IMR-90 (cell line): ENCODE measurements around the gene LYZL1. TPM values are rescaled to one million over a fixed set of nuclear protein-coding genes. Genes with fewer than 3 reads are reported as not detected.

ENCODE experiments used
- ATAC-seq: fragments of 200-7000 bp; cut with Tn5 transposase; 2 replicates; pipeline ENCODE4 v1.9.1; 2020; ENCODE audit warnings: low read depth, mild to moderate bottlenecking, moderate library complexity
- BruUV-seq: library from RNA; stranded (reverse); fragments of 400-500 nt; replicated peaks from 2 replicates; lab custom pipeline; 2021; lab: Mats Ljungman, UMichigan
- CTCF ChIA-PET: fragments of 300-600 bp; formaldehyde crosslinking; extraction: SDS; loops from one replicate; lab custom pipeline; 2021; ENCODE audit warnings: antibody characterized with exemption; lab: Yijun Ruan, JAX
- POLR2A ChIA-PET: fragments of 300-600 bp; sonication (Branson Sonifier 250); formaldehyde crosslinking; loops from one replicate; lab custom pipeline; 2022; ENCODE audit warnings: antibody characterized with exemption; ENCODE audit not compliant: unreplicated experiment; lab: Charles Lee
- DNase-seq: peaks from one replicate; pipeline ENCODE4 v3.0.0; 2013
- H2AFZ ChIP-seq: replicated peaks from 2 replicates; pipeline ENCODE3; 2013; ENCODE audit warnings: low read length, mild to moderate bottlenecking; ENCODE audit not compliant: poor library complexity
- H2AK5ac ChIP-seq: 2 replicates; pipeline ENCODE4 v1.6.1; 2013; ENCODE audit warnings: low read depth, low read length, inconsistent platforms
- H2AK9ac ChIP-seq: replicated peaks from 2 replicates; pipeline ENCODE3; 2013; ENCODE audit warnings: mild to moderate bottlenecking, low read depth, low read length, moderate library complexity; ENCODE audit not compliant: poor library complexity
- H2BK120ac ChIP-seq: 2 replicates; pipeline ENCODE4 v1.6.1; 2013; ENCODE audit warnings: low read depth, low read length, inconsistent platforms
- H2BK15ac ChIP-seq: 3 replicates; pipeline ENCODE4 v1.6.1; 2013; ENCODE audit warnings: low read depth, low read length, inconsistent platforms
- H2BK20ac ChIP-seq: 2 replicates; pipeline ENCODE4 v1.6.1; 2013; ENCODE audit warnings: low read depth, mild to moderate bottlenecking, inconsistent platforms, low read length, moderate library complexity
- H2BK5ac ChIP-seq: 2 replicates; pipeline ENCODE4 v1.6.1; 2013; ENCODE audit warnings: mild to moderate bottlenecking, low read depth, low read length, inconsistent platforms; ENCODE audit not compliant: poor library complexity, severe bottlenecking
- H3K14ac ChIP-seq: replicated peaks from 2 replicates; pipeline ENCODE4 v1.6.1; 2013; ENCODE audit warnings: low read depth, low read length, inconsistent platforms
- H3K18ac ChIP-seq: 2 replicates; pipeline ENCODE4 v1.6.1; 2013; ENCODE audit warnings: low read depth, low read length, control low read depth
- H3K23ac ChIP-seq: 2 replicates; pipeline ENCODE4 v1.6.1; 2013; ENCODE audit warnings: low read depth, low read length, inconsistent platforms
- H3K27ac ChIP-seq: 2 replicates; pipeline ENCODE4 v1.5.1; 2013; ENCODE audit warnings: mild to moderate bottlenecking, control low read depth, low read length; ENCODE audit not compliant: insufficient read depth
- H3K27me3 ChIP-seq: 2 replicates; pipeline ENCODE4 v1.6.1; 2013; ENCODE audit warnings: low read length; ENCODE audit not compliant: control insufficient read depth, insufficient read depth
- H3K36me3 ChIP-seq: 2 replicates; pipeline ENCODE4 v1.6.1; 2013; ENCODE audit warnings: low read length, mixed read lengths; ENCODE audit not compliant: control insufficient read depth, insufficient read depth
- H3K4ac ChIP-seq: 2 replicates; pipeline ENCODE4 v1.6.1; 2013; ENCODE audit warnings: low read depth, low read length, inconsistent platforms
- H3K4me1 ChIP-seq: 2 replicates; pipeline ENCODE4 v1.6.1; 2013; ENCODE audit warnings: low read length, mixed read lengths; ENCODE audit not compliant: control insufficient read depth, insufficient read depth
- H3K4me2 ChIP-seq: 2 replicates; pipeline ENCODE4 v1.6.1; 2013; ENCODE audit warnings: low read depth, mild to moderate bottlenecking, control low read depth, low read length, moderate library complexity
- H3K4me3 ChIP-seq: 2 replicates; pipeline ENCODE4 v1.5.1; 2013; ENCODE audit warnings: low read depth, mild to moderate bottlenecking, control low read depth, low read length, moderate library complexity; ENCODE audit not compliant: insufficient read depth
- H3K56ac ChIP-seq: 2 replicates; pipeline ENCODE4 v1.6.1; 2013; ENCODE audit warnings: low read length, inconsistent platforms; ENCODE audit not compliant: insufficient read depth; ENCODE audit errors: extremely low read depth
- H3K79me1 ChIP-seq, 2 experiments: 2 replicates each; pipeline ENCODE4 v1.6.1; 2013; ENCODE audit warnings: low read length in 2 of 2, inconsistent platforms in 1 of 2, low read depth in 1 of 2
- H3K9ac ChIP-seq: 2 replicates; pipeline ENCODE4 v1.6.1; 2013; ENCODE audit warnings: low read depth, low read length, control low read depth
- H3K9me1 ChIP-seq: 2 replicates; pipeline ENCODE4 v1.6.1; 2013; ENCODE audit warnings: low read length, inconsistent platforms; ENCODE audit not compliant: insufficient read depth
- H3K9me3 ChIP-seq: 2 replicates; pipeline ENCODE4 v1.6.1; 2013; ENCODE audit warnings: low read length; ENCODE audit not compliant: control insufficient read depth, insufficient read depth
- H4K20me1 ChIP-seq: 2 replicates; pipeline ENCODE4 v1.6.1; 2013; ENCODE audit warnings: low read length, inconsistent platforms; ENCODE audit not compliant: insufficient read depth
- H4K5ac ChIP-seq: 2 replicates; pipeline ENCODE4 v1.6.1; 2013; ENCODE audit warnings: mild to moderate bottlenecking, low read depth, low read length, control low read depth
- H4K8ac ChIP-seq, 2 experiments: 2 replicates each; pipeline ENCODE4 v1.6.1; 2013; ENCODE audit warnings: low read depth in 2 of 2, low read length in 2 of 2, control low read depth in 1 of 2, inconsistent platforms in 1 of 2
- H4K91ac ChIP-seq: 2 replicates; pipeline ENCODE4 v1.6.1; 2013; ENCODE audit warnings: low read depth, low read length, inconsistent platforms; ENCODE audit not compliant: insufficient read depth
- CEBPB ChIP-seq: IDR thresholded peaks from 2 replicates; pipeline ENCODE4 v1.6.1; 2012; ENCODE audit warnings: low read depth, low read length, improper control_type of control experiment
- CHD1 ChIP-seq: IDR thresholded peaks from 2 replicates; pipeline ENCODE4 v1.6.1; 2012; ENCODE audit warnings: low read depth, low read length, improper control_type of control experiment
- FOS ChIP-seq: fragments of 150-350 bp; IDR thresholded peaks from 2 replicates; pipeline ENCODE4 v1.6.1; 2016; ENCODE audit warnings: low read depth, low read length
- MAFK ChIP-seq: IDR thresholded peaks from 2 replicates; pipeline ENCODE4 v1.6.1; 2012; ENCODE audit warnings: low read depth, low read length, improper control_type of control experiment
- MAZ ChIP-seq: IDR thresholded peaks from 2 replicates; pipeline ENCODE4 v1.6.1; 2012; ENCODE audit warnings: low read depth, mild to moderate bottlenecking, low read length, improper control_type of control experiment, moderate library complexity, borderline replicate concordance
- POLR2A ChIP-seq: IDR thresholded peaks from 2 replicates; pipeline ENCODE4 v1.6.1; 2012; ENCODE audit warnings: mild to moderate bottlenecking, low read depth, low read length
- RCOR1 ChIP-seq: IDR thresholded peaks from 2 replicates; pipeline ENCODE4 v1.6.1; 2012; ENCODE audit warnings: mild to moderate bottlenecking, low read length, improper control_type of control experiment; ENCODE audit not compliant: insufficient replicate concordance
- RFX5 ChIP-seq: IDR thresholded peaks from 2 replicates; pipeline ENCODE4 v1.8.0; 2012; ENCODE audit warnings: low read depth, mild to moderate bottlenecking, low read length, moderate library complexity
- SMC3 ChIP-seq: fragments of 150-350 bp; IDR thresholded peaks from 2 replicates; pipeline ENCODE4 v1.6.1; 2016; ENCODE audit warnings: low read depth, mild to moderate bottlenecking, antibody characterized with exemption, low read length, moderate library complexity
- WGBS, 2 experiments: methylation state at CpG; one replicate each; pipeline versions ENCODE4 v1.1.5 to v1.1.7; 2013; ENCODE audit warnings: missing lambda C conversion rate in 2 of 2; ENCODE audit not compliant: insufficient read length in 1 of 2; ENCODE audit errors: extremely low coverage in 2 of 2; 5-methylcytosine and 5-hydroxymethylcytosine counted together
- dilution Hi-C: fragments of 300-500 bp; cut with HindIII; formaldehyde crosslinking; loops from one replicate; pipeline ENCODE4 v1.14.3; 2018; ENCODE audit warnings: low sequenced_read_pairs; ENCODE audit not compliant: unreplicated experiment
- in situ Hi-C: fragments of 300-500 bp; cut with MboI; formaldehyde crosslinking; loops from 3 replicates; pipeline ENCODE4 v1.14.3; 2019; ENCODE audit warnings: low sequenced_read_pairs, inconsistent platforms, mixed read lengths
- intact Hi-C: fragments of 100-400 bp; cut with micrococcal nuclease; formaldehyde crosslinking; loops from 2 replicates; pipeline ENCODE4 v1.10.0; 2022
- polyA plus RNA-seq, 3 experiments: library from polyadenylated mRNA; depleted of rRNA; stranded (reverse); fragments of >200 nt; gene quantifications; 2 replicates each; pipeline ENCODE4 v1.2.3, GENCODE V29; 2012; ENCODE audit warnings: low replicate concordance in 1 of 3
- total RNA-seq: library from RNA; depleted of rRNA; stranded (reverse); fragments of >200 nt; gene quantifications from 2 replicates; pipeline ENCODE4 v1.2.3, GENCODE V29; 2012
- TF ChIP-seq, protein P1 (sequence below): fragments of 150-350 bp; IDR thresholded peaks from 2 replicates; pipeline ENCODE4 v1.6.1; 2016; ENCODE audit warnings: low read depth, mild to moderate bottlenecking, low read length, moderate library complexity, borderline replicate concordance
- TF ChIP-seq, protein P2 (sequence below): fragments of 150-350 bp; IDR thresholded peaks from 2 replicates; pipeline ENCODE4 v1.6.1; 2017; ENCODE audit warnings: mild to moderate bottlenecking, antibody characterized with exemption, low read length, low read depth
- TF ChIP-seq, protein P3 (sequence below): conservative IDR thresholded peaks from 2 replicates; pipeline ENCODE4 v1.5.1; 2012; ENCODE audit warnings: mild to moderate bottlenecking, low read depth, low read length, improper control_type of control experiment

Gene LYZL1
- total and polyA plus RNA-seq, 2 of the 4 experiments (the other 2 are of a cell fraction): not detected

DNA sequence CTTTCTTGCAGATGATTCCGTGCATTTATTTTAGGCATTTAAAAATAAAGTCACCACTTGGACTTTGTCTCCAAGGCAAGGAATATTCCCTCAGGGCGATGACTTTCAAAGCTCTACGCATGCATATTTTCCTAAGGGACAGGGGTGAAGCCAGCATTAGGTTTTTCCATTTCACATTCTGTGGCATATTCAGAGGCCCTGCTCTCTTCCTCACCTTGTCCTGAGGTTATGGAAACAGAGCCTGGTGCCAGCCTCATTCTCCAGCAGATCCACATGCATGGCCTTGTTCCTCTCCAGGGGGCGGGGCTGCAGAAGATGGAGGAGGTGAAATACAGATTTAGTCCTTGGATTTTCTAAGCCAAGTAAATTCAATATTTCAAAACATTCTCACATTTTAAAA lies 11.6 kb upstream of the LYZL1 start:
- in situ Hi-C loops (no loop called here), intact Hi-C loops (no loop called here), dilution Hi-C loops (no loop called here)
- no peaks in the 10 kb centered on the region for H3K9me3 ChIP-seq
- H3K4me1 ChIP-seq: no peaks in the 10 kb centered on the region
- no peaks in the 10 kb centered on the region for H3K9me1 ChIP-seq
- no CpG with 5 or more reads among the region's 4 CpGs for WGBS, 2 experiments
- H2BK5ac ChIP-seq: no peak overlapping the region
- H2BK15ac ChIP-seq: no peak overlapping the region
- H3K18ac ChIP-seq: no peak overlapping the region
- no peak overlapping the region for H3K4me3 ChIP-seq
- H3K36me3 ChIP-seq: no peaks in the 10 kb centered on the region
- H3K79me1 ChIP-seq: no peaks in the 10 kb centered on the region
- H3K4ac ChIP-seq: no peak overlapping the region
- no peak overlapping the region for H2AK9ac ChIP-seq
- no peak for ATAC-seq
- H3K23ac ChIP-seq: no peak overlapping the region
- no peak for DNase-seq
- TF ChIP-seq SMC3: no peak
- no peak for TF ChIP-seq FOS
- TF ChIP-seq, protein P1, sequence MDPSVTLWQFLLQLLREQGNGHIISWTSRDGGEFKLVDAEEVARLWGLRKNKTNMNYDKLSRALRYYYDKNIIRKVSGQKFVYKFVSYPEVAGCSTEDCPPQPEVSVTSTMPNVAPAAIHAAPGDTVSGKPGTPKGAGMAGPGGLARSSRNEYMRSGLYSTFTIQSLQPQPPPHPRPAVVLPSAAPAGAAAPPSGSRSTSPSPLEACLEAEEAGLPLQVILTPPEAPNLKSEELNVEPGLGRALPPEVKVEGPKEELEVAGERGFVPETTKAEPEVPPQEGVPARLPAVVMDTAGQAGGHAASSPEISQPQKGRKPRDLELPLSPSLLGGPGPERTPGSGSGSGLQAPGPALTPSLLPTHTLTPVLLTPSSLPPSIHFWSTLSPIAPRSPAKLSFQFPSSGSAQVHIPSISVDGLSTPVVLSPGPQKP: no peak
- TF ChIP-seq CHD1: no peak
- TF ChIP-seq RFX5: no peak
- TF ChIP-seq, protein P2, sequence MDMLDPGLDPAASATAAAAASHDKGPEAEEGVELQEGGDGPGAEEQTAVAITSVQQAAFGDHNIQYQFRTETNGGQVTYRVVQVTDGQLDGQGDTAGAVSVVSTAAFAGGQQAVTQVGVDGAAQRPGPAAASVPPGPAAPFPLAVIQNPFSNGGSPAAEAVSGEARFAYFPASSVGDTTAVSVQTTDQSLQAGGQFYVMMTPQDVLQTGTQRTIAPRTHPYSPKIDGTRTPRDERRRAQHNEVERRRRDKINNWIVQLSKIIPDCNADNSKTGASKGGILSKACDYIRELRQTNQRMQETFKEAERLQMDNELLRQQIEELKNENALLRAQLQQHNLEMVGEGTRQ: no peak
- TF ChIP-seq MAZ: no peak
- TF ChIP-seq, protein P3, sequence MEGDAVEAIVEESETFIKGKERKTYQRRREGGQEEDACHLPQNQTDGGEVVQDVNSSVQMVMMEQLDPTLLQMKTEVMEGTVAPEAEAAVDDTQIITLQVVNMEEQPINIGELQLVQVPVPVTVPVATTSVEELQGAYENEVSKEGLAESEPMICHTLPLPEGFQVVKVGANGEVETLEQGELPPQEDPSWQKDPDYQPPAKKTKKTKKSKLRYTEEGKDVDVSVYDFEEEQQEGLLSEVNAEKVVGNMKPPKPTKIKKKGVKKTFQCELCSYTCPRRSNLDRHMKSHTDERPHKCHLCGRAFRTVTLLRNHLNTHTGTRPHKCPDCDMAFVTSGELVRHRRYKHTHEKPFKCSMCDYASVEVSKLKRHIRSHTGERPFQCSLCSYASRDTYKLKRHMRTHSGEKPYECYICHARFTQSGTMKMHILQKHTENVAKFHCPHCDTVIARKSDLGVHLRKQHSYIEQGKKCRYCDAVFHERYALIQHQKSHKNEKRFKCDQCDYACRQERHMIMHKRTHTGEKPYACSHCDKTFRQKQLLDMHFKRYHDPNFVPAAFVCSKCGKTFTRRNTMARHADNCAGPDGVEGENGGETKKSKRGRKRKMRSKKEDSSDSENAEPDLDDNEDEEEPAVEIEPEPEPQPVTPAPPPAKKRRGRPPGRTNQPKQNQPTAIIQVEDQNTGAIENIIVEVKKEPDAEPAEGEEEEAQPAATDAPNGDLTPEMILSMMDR: no peak
- TF ChIP-seq MAFK: no peak
- TF ChIP-seq RCOR1: no peak
- no peak for TF ChIP-seq POLR2A
- no peak for TF ChIP-seq CEBPB
- BruUV-seq: no TSS peak
- H2AFZ ChIP-seq: no peak overlapping the region
- H3K9ac ChIP-seq: no peak overlapping the region
- no peak overlapping the region for H4K8ac ChIP-seq
- H3K27me3 ChIP-seq: peaks cover 42% of the 10 kb centered on the region
- H3K4me2 ChIP-seq: no peak overlapping the region
- no peak overlapping the region for H4K91ac ChIP-seq
- no peak overlapping the region for H4K5ac ChIP-seq
- ChIA-PET CTCF (no interaction called here), POLR2A (no interaction called here)
- H3K27ac ChIP-seq: no peak overlapping the region
- no peak overlapping the region for H2AK5ac ChIP-seq
- no peaks in the 10 kb centered on the region for H4K20me1 ChIP-seq
- H3K14ac ChIP-seq: no peak overlapping the region
- H2BK20ac ChIP-seq: no peak overlapping the region
- no peak overlapping the region for H3K56ac ChIP-seq
- H2BK120ac ChIP-seq: no peak overlapping the region
